Central memory CD8-positive, alpha-beta T cell (primary cell): ENCODE data around the gene VPS50.
A peak's percentile ranks its signal among the peaks of the same experiment; 100 is the strongest.

Experiments used
- ATAC-seq: fragments of 150-1000 bp; cut with Tn5 transposase; replicated peaks from 2 replicates; pipeline ENCODE4 v1.10.0; 2022; ENCODE audit warnings: mild to moderate bottlenecking, moderate FRiP score, moderate number of reproducible peaks; ENCODE audit not compliant: poor library complexity, severe bottlenecking; ENCODE audit errors: extremely low read depth
- DNase-seq, 2 donors: peaks; one replicate each; pipeline ENCODE4 v3.0.0; 2021; ENCODE audit warnings: low spot score in 2 of 2
- H3K27ac Mint-ChIP-seq: one replicate; pipeline ENCODE4 v1.8.0; 2022; ENCODE audit warnings: low read depth, mild to moderate bottlenecking, moderate library complexity, mixed read lengths
- H3K27me3 Mint-ChIP-seq: one replicate; pipeline ENCODE4 v1.8.0; 2022; ENCODE audit warnings: mixed read lengths
- H3K36me3 Mint-ChIP-seq: one replicate; pipeline ENCODE4 v1.8.0; 2022; ENCODE audit warnings: mild to moderate bottlenecking, moderate library complexity, mixed read lengths; ENCODE audit not compliant: insufficient read depth
- H3K4me1 Mint-ChIP-seq: one replicate; pipeline ENCODE4 v1.8.0; 2022; ENCODE audit warnings: mixed read lengths
- H3K4me3 Mint-ChIP-seq: one replicate; pipeline ENCODE4 v1.8.0; 2022; ENCODE audit warnings: mild to moderate bottlenecking, moderate library complexity, mixed read lengths
- H3K9me3 Mint-ChIP-seq: one replicate; pipeline ENCODE4 v1.8.0; 2022; ENCODE audit warnings: mixed read lengths

The VPS50 gene

GRCh38 chr7:93218997-93219827 is 13.0 kb upstream of the VPS50 start:
- Mint-ChIP-seq H3K9me3 (no peaks in the 10 kb centered on the region), H3K4me3 (no peak overlapping the region), H3K27ac (no peak overlapping the region), H3K36me3 (no peaks in the 10 kb centered on the region), H3K27me3 (peaks cover 15% of the 10 kb centered on the region), H3K4me1 (no peaks in the 10 kb centered on the region)
- DNase-seq (no peak), ATAC-seq (no peak)

- H3K9me3 Mint-ChIP-seq: no peaks in the 10 kb centered on the region
- no peak for ATAC-seq
- peaks cover 9% of the 10 kb centered on the region for H3K27me3 Mint-ChIP-seq
- H3K4me3 Mint-ChIP-seq: no peak overlapping the region
- no peaks in the 10 kb centered on the region for H3K36me3 Mint-ChIP-seq
- no peak overlapping the region for H3K27ac Mint-ChIP-seq
- no peaks in the 10 kb centered on the region for H3K4me1 Mint-ChIP-seq
- DNase-seq: no peak
Observed at GRCh38 chr7:93219868-93220267, 12.3 kb upstream of the VPS50 start.

GRCh38 chr7:93226310-93226709 is 5.9 kb upstream of the VPS50 start, which contains the start of gene HEPACAM2:
TSS of gene HEPACAM2 (minus strand) at chr7:93226469.
- no peaks in the 10 kb centered on the region for H3K36me3 Mint-ChIP-seq
- H3K9me3 Mint-ChIP-seq: no peaks in the 10 kb centered on the region
- DNase-seq: no peak

GRCh38 chr7:93228302-93228701 is 3.9 kb upstream of the VPS50 start:
- H3K4me3 Mint-ChIP-seq: no peak overlapping the region
- no peaks in the 10 kb centered on the region for H3K9me3 Mint-ChIP-seq
- H3K27me3 Mint-ChIP-seq: no peaks in the 10 kb centered on the region
- ATAC-seq (no peak), DNase-seq (no peak)
- no peak overlapping the region for H3K27ac Mint-ChIP-seq
- peaks cover 24% of the 10 kb centered on the region for H3K4me1 Mint-ChIP-seq
- peaks cover 6% of the 10 kb centered on the region for H3K36me3 Mint-ChIP-seq

More at GRCh38 chr7:93226310-93226709, 5.9 kb upstream of the VPS50 start, which contains the start of gene HEPACAM2:
- Mint-ChIP-seq H3K27me3 (no peaks in the 10 kb centered on the region), H3K4me3 (no peak within 1 kb of the TSS), H3K27ac (no peak within 1 kb of the TSS), H3K4me1 (peaks cover 10% of the 10 kb centered on the region)
- ATAC-seq: no peak

- no peak for DNase-seq
- Mint-ChIP-seq H3K36me3 (peaks cover 6% of the 10 kb centered on the region), H3K9me3 (no peaks in the 10 kb centered on the region), H3K4me3 (peak overlapping the region; percentile 95), H3K4me1 (peaks cover 24% of the 10 kb centered on the region), H3K27me3 (no peaks in the 10 kb centered on the region), H3K27ac (peak overlapping the region; percentile 95)
- no peak for ATAC-seq
Observed at GRCh38 chr7:93231259-93231658, 907 bp upstream of the VPS50 start.

GRCh38 chr7:93232673-93233018 is 480 bp downstream of the VPS50 start:
- no peaks in the 10 kb centered on the region for H3K9me3 Mint-ChIP-seq
- peak overlapping the region; percentile 95 for H3K4me3 Mint-ChIP-seq
- H3K27ac Mint-ChIP-seq: peak overlapping the region; percentile 95
- no peak for ATAC-seq
- DNase-seq: no peak
- peaks cover 6% of the 10 kb centered on the region for H3K36me3 Mint-ChIP-seq
- H3K27me3 Mint-ChIP-seq: no peaks in the 10 kb centered on the region
- H3K4me1 Mint-ChIP-seq: peaks cover 26% of the 10 kb centered on the region

- DNase-seq: no peak
- Mint-ChIP-seq H3K9me3 (no peaks in the 10 kb centered on the region), H3K27me3 (no peaks in the 10 kb centered on the region), H3K4me1 (peaks cover 26% of the 10 kb centered on the region), H3K4me3 (no peak overlapping the region), H3K36me3 (peaks cover 6% of the 10 kb centered on the region), H3K27ac (no peak overlapping the region)
- ATAC-seq: no peak
Observed at GRCh38 chr7:93235541-93235940, 3.4 kb downstream of the VPS50 start.

- peaks cover 11% of the 10 kb centered on the region for H3K4me1 Mint-ChIP-seq
- H3K9me3 Mint-ChIP-seq: no peaks in the 10 kb centered on the region
- DNase-seq (no peak), ATAC-seq (no peak)
- no peaks in the 10 kb centered on the region for H3K27me3 Mint-ChIP-seq
- H3K4me3 Mint-ChIP-seq: no peak overlapping the region
- peaks cover 3% of the 10 kb centered on the region for H3K36me3 Mint-ChIP-seq
- H3K27ac Mint-ChIP-seq: no peak overlapping the region
Observed at GRCh38 chr7:93238131-93238530, 6.0 kb downstream of the VPS50 start.

GRCh38 chr7:93238748-93239147 is 6.6 kb downstream of the VPS50 start:
- Mint-ChIP-seq H3K4me1 (peaks cover 11% of the 10 kb centered on the region), H3K27ac (no peak overlapping the region), H3K36me3 (peaks cover 3% of the 10 kb centered on the region), H3K4me3 (no peak overlapping the region), H3K9me3 (no peaks in the 10 kb centered on the region), H3K27me3 (no peaks in the 10 kb centered on the region)
- DNase-seq: no peak
- no peak for ATAC-seq

- Mint-ChIP-seq H3K9me3 (no peaks in the 10 kb centered on the region), H3K27ac (no peak overlapping the region), H3K4me3 (no peak overlapping the region), H3K4me1 (peaks cover 14% of the 10 kb centered on the region), H3K27me3 (no peaks in the 10 kb centered on the region), H3K36me3 (peaks cover 3% of the 10 kb centered on the region)
- no peak for ATAC-seq
- no peak for DNase-seq
Observed at GRCh38 chr7:93239824-93240223, 7.7 kb downstream of the VPS50 start.

GRCh38 chr7:93242106-93242505 is 9.9 kb downstream of the VPS50 start:
- Mint-ChIP-seq H3K9me3 (no peaks in the 10 kb centered on the region), H3K27ac (no peak overlapping the region), H3K27me3 (no peaks in the 10 kb centered on the region), H3K4me3 (no peak overlapping the region), H3K36me3 (peaks cover 3% of the 10 kb centered on the region), H3K4me1 (peaks cover 25% of the 10 kb centered on the region)
- DNase-seq (no peak), ATAC-seq (no peak)

- Mint-ChIP-seq H3K9me3 (no peaks in the 10 kb centered on the region), H3K27me3 (no peaks in the 10 kb centered on the region), H3K36me3 (peaks cover 4% of the 10 kb centered on the region), H3K4me3 (peak overlapping the region; percentile 54), H3K4me1 (peaks cover 19% of the 10 kb centered on the region), H3K27ac (no peak overlapping the region)
- no peak for DNase-seq
- peak; percentile 49 for ATAC-seq
Observed at GRCh38 chr7:93245525-93246432, 13.6 kb downstream of the VPS50 start.
